Measurements from ENCODE around the gene CCT6B. TPM values are rescaled to one million over a fixed set of nuclear protein-coding genes. Genes with fewer than 3 reads are reported as not detected.
A peak's percentile ranks its signal among the peaks of the same experiment; 100 is the strongest.

Gene CCT6B
- total and polyA plus RNA-seq, 9 of the 15 experiments (the other 6 are each of a cell fraction or from before 2014, with no cell fraction given): 0.25 to 0.91 (median 0.58) TPM

DNA sequence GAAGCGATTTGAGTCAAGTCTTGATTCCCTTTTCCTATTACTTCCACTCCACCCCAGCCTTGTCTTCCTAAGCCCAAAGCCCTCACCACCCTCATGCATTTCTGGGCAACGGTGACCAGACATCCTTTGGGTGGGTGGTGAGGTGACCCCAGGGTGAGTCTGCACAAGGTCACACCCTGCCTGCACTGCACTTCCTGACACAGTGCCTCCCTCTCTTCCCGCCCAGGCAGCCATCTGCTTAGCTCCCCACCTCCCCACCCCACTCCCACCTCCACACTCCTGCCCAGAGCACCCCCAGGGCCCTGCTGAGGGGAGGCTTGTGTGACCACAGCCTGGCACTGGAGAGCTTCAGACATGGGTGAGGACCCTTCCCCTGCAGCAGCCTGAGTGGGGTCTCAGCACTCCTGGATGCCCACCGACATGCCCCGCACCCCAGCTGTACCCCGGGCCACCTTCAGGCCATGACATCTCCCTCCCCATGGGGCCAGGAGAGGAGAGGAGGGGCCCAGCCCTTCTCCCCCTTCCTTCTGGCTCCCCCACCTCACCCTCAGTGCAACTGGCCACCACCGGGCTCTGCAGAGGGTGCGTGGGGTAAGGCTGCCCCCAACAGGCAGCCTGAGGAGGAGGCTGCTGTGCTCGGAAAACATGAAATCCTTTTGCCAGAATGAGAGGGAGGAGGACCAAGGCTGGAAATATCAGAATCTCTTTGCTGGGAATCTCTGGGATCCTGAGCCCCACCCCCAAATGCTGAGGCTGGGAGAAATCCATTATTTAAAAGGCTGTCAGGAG is 68.6 kb downstream of the CCT6B start:
- FAIRE-seq: peak; percentile 72
- Histone ChIP-seq H3K27me3 (ENCODE audit: control insufficient read depth in 2 of 2, insufficient read depth in 2 of 2, low read length in 2 of 2) (peaks cover 0 to 32% of the 10 kb centered on the region in 2 experiments; a peak in 2 of 5 replicates), H3K9me3 (replicated peaks; ENCODE audit: control insufficient read depth, insufficient read depth, low read depth, low read length) (no peaks in the 10 kb centered on the region), H3K79me2 (ENCODE audit: control insufficient read depth, insufficient read depth, low read length) (no peaks in the 10 kb centered on the region), H4K20me1 (replicated peaks; ENCODE audit: control insufficient read depth, insufficient read depth, low read length) (peaks cover 6% of the 10 kb centered on the region; the same call in 1 of the 2 replicates), H3K27ac (ENCODE audit: extremely low read depth, low read depth, low read length) (no peak overlapping the region), H3K4me2 (ENCODE audit: insufficient read depth, low read length) (no peak overlapping the region), H3K4me1 (replicated peaks in 1 of 2; ENCODE audit: control insufficient read depth in 2 of 2, insufficient read depth in 2 of 2, low read length in 2 of 2) (peaks cover 0 to 8% of the 10 kb centered on the region in 2 experiments; a peak in 4 of 5 replicates), H3K36me3 (ENCODE audit: control insufficient read depth, insufficient read depth, low read length) (no peaks in the 10 kb centered on the region), H2AFZ (ENCODE audit: low read depth, low read length) (no peak overlapping the region), H3K4me3 (no peak overlapping the region), H3K9me1 (ENCODE audit: control insufficient read depth, insufficient read depth, low read length) (no peaks in the 10 kb centered on the region), H3K9ac (ENCODE audit: insufficient read depth in 1 of 2, low read depth in 2 of 2, low read length in 2 of 2) (no peak overlapping the region)
- in situ Hi-C loops (cut with MboI) (no loop called here), intact Hi-C loops (cut with micrococcal nuclease) (loop anchor here (2.0 to 10.0 kb wide), 2 partner anchors 348 to 468 kb away; no protein-coding TSS in a partner anchor)
- ChIA-PET POLR2A (interaction anchor here (0.9 kb wide), 1 partner anchor 24 kb away, joined by 3 read pairs; no protein-coding TSS in a partner anchor), CTCF (ENCODE audit: low intra/inter-chr PET ratio) (no interaction called here)
- no TSS peak for BruUV-seq (replicated peaks)
- ATAC-seq: peak; percentile 90
- 3% methylated on average over 6 of the region's 9 CpGs for WGBS (ENCODE audit: insufficient coverage, low coverage, missing lambda C conversion rate)
- DNase-seq (ENCODE audit: extremely low read depth in 1 of 4, low spot score in 3 of 4): peak; percentile 57 to 75 (median 64)
- TF ChIP-seq, protein P1, sequence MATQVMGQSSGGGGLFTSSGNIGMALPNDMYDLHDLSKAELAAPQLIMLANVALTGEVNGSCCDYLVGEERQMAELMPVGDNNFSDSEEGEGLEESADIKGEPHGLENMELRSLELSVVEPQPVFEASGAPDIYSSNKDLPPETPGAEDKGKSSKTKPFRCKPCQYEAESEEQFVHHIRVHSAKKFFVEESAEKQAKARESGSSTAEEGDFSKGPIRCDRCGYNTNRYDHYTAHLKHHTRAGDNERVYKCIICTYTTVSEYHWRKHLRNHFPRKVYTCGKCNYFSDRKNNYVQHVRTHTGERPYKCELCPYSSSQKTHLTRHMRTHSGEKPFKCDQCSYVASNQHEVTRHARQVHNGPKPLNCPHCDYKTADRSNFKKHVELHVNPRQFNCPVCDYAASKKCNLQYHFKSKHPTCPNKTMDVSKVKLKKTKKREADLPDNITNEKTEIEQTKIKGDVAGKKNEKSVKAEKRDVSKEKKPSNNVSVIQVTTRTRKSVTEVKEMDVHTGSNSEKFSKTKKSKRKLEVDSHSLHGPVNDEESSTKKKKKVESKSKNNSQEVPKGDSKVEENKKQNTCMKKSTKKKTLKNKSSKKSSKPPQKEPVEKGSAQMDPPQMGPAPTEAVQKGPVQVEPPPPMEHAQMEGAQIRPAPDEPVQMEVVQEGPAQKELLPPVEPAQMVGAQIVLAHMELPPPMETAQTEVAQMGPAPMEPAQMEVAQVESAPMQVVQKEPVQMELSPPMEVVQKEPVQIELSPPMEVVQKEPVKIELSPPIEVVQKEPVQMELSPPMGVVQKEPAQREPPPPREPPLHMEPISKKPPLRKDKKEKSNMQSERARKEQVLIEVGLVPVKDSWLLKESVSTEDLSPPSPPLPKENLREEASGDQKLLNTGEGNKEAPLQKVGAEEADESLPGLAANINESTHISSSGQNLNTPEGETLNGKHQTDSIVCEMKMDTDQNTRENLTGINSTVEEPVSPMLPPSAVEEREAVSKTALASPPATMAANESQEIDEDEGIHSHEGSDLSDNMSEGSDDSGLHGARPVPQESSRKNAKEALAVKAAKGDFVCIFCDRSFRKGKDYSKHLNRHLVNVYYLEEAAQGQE (IDR thresholded peaks at IDR 0.05; ENCODE audit: borderline replicate concordance): peak; percentile 75
- TF ChIP-seq, protein P1 (CRISPR knock-in tag; IDR thresholded peaks at IDR 0.05; ENCODE audit: low read depth): no peak
- TF ChIP-seq, protein P2, sequence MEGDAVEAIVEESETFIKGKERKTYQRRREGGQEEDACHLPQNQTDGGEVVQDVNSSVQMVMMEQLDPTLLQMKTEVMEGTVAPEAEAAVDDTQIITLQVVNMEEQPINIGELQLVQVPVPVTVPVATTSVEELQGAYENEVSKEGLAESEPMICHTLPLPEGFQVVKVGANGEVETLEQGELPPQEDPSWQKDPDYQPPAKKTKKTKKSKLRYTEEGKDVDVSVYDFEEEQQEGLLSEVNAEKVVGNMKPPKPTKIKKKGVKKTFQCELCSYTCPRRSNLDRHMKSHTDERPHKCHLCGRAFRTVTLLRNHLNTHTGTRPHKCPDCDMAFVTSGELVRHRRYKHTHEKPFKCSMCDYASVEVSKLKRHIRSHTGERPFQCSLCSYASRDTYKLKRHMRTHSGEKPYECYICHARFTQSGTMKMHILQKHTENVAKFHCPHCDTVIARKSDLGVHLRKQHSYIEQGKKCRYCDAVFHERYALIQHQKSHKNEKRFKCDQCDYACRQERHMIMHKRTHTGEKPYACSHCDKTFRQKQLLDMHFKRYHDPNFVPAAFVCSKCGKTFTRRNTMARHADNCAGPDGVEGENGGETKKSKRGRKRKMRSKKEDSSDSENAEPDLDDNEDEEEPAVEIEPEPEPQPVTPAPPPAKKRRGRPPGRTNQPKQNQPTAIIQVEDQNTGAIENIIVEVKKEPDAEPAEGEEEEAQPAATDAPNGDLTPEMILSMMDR (IDR thresholded peaks at IDR 0.05 in 2 of 3, conservative IDR thresholded peaks at IDR 0.05 in 1 of 3; ENCODE audit: insufficient read depth in 2 of 3, low read depth in 1 of 3, low read length in 3 of 3): peak; percentile 79 to 87 (median 83)
- TF ChIP-seq KLF16 (IDR thresholded peaks at IDR 0.05): peak; percentile 43; the same call in 1 of the 2 replicates
- peak; percentile 61 to 84 for TF ChIP-seq RAD21 (CRISPR knock-in tag; conservative IDR thresholded peaks at IDR 0.05 in 1 of 2, IDR thresholded peaks at IDR 0.05 in 1 of 2)
- TF ChIP-seq, protein P3, sequence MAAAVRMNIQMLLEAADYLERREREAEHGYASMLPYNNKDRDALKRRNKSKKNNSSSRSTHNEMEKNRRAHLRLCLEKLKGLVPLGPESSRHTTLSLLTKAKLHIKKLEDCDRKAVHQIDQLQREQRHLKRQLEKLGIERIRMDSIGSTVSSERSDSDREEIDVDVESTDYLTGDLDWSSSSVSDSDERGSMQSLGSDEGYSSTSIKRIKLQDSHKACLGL (CRISPR knock-in tag; IDR thresholded peaks at IDR 0.05; ENCODE audit: borderline replicate concordance, poor library complexity, severe bottlenecking): no peak
- TF ChIP-seq RFX1 (IDR thresholded peaks at IDR 0.05): no peak
- peak; percentile 36; the same call in 1 of the 2 replicates for TF ChIP-seq STAG1 (CRISPR knock-in tag; IDR thresholded peaks at IDR 0.05; ENCODE audit: borderline replicate concordance)
- TF ChIP-seq, protein P4, sequence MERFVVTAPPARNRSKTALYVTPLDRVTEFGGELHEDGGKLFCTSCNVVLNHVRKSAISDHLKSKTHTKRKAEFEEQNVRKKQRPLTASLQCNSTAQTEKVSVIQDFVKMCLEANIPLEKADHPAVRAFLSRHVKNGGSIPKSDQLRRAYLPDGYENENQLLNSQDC (CRISPR knock-in tag; IDR thresholded peaks at IDR 0.05): no peak
